ENCODE measurements around the gene CORIN.
A peak's percentile ranks its signal among the peaks of the same experiment; 100 is the strongest.
"Not testable (repeated sequence)": the region's sequence is repeated elsewhere in the genome, so short reads cannot be mapped to it uniquely, and the experiment has no call there.

Gene CORIN

GRCh38 chr4:47785153-47785552 lies 52.7 kb downstream of the CORIN start:
- no peaks in the 10 kb centered on the region for H3K9me3 Mint-ChIP-seq
- no peaks in the 10 kb centered on the region for H3K27me3 Mint-ChIP-seq (ENCODE audit: low read depth, poor library complexity)
- H3K36me3 Mint-ChIP-seq (ENCODE audit: low read depth) = no peaks in the 10 kb centered on the region
- H3K27ac Mint-ChIP-seq = no peak overlapping the region
- no peak for DNase-seq
- H3K4me3 Mint-ChIP-seq = no peak overlapping the region
- no peak for TF ChIP-seq CTCF (IDR thresholded peaks at IDR 0.05)
- peaks cover 11% of the 10 kb centered on the region for H3K4me1 Mint-ChIP-seq

DNA sequence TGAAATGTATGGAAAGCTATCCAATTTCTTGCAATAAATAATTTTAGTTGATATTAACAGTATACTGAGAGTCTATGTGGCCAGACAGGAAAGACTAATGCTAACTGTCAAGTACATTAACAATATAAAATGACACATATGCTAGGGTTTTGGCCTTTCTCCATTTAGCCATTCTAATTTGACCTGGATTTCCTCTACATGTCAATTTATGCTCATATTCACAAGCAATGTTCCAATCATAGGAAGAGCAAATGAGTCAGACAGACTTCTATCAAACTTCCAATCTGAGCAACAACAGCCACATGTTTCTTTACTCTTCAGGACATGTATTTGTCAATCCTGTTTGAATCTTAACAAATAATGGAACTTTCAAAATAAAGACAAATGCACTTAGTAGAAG lies 53.6 kb downstream of the CORIN start:
- no peak for DNase-seq
- Mint-ChIP-seq H3K4me3 (no peak overlapping the region), H3K27me3 (ENCODE audit: low read depth, poor library complexity) (no peaks in the 10 kb centered on the region), H3K36me3 (ENCODE audit: low read depth) (no peaks in the 10 kb centered on the region), H3K9me3 (no peaks in the 10 kb centered on the region), H3K27ac (no peak overlapping the region), H3K4me1 (peaks cover 11% of the 10 kb centered on the region)
- TF ChIP-seq CTCF (IDR thresholded peaks at IDR 0.05) = no peak

GRCh38 chr4:47776353-47776752 lies 61.5 kb downstream of the CORIN start:
- Mint-ChIP-seq H3K27ac (no peak overlapping the region), H3K36me3 (ENCODE audit: low read depth) (no peaks in the 10 kb centered on the region), H3K4me1 (peaks cover 7% of the 10 kb centered on the region)

DNA sequence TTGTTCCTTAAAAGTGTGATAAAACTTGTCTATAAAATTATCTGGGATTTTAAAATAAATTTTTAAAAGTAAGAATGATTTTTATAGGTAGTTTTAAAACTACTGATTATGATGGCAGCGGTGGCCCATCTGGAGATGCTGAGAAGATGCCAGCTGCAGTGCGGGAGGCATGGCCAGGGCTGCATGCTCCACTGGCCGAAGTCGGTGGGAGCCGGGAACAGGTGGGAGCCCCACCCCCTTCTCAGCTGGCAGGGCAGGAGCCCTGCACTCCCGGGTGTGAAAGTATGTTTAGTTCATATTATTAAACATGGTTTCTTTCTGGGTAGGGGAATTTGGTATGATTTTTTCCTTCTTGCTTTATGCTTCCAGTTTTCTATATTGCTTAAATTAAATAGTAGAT lies 63.8 kb downstream of the CORIN start:
- peak; percentile 16 for DNase-seq
- Mint-ChIP-seq H3K4me3 (no peak overlapping the region), H3K27ac (no peak overlapping the region), H3K4me1 (peaks cover 7% of the 10 kb centered on the region), H3K27me3 (ENCODE audit: low read depth, poor library complexity) (peaks cover 2% of the 10 kb centered on the region), H3K9me3 (peaks cover 6% of the 10 kb centered on the region), H3K36me3 (ENCODE audit: low read depth) (no peaks in the 10 kb centered on the region)
- no peak for TF ChIP-seq CTCF (IDR thresholded peaks at IDR 0.05)

More at GRCh38 chr4:47776353-47776752, 61.5 kb downstream of the CORIN start:
- Mint-ChIP-seq H3K4me3 (no peak overlapping the region), H3K9me3 (no peaks in the 10 kb centered on the region), H3K27me3 (ENCODE audit: low read depth, poor library complexity) (peaks cover 2% of the 10 kb centered on the region)
- no peak for DNase-seq
- TF ChIP-seq CTCF (IDR thresholded peaks at IDR 0.05) = no peak

DNA sequence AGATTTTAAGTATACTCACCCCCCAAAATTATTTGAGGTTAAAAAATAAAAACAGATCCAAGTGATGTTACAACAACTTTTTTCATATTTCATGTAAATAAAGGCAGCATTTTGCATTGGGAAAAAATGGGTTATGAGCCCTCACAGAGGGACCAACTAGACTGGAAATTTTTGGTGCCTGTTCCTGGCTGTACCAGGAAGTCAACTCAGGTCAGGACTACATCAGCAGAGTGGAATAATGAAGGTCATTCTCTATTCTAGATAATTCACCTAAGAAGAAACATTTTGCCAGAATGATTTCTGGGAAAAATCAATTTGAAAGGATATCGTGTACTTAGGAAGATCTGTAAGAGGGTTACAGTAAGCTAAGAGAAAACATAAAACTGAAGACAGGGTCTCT lies 66.8 kb downstream of the CORIN start:
- no peak for TF ChIP-seq CTCF (IDR thresholded peaks at IDR 0.05)
- Mint-ChIP-seq H3K27ac (no peak overlapping the region), H3K4me3 (no peak overlapping the region), H3K27me3 (ENCODE audit: low read depth, poor library complexity) (peaks cover 7% of the 10 kb centered on the region), H3K9me3 (peaks cover 6% of the 10 kb centered on the region), H3K36me3 (ENCODE audit: low read depth) (no peaks in the 10 kb centered on the region), H3K4me1 (peaks cover 7% of the 10 kb centered on the region)
- no peak for DNase-seq

DNA sequence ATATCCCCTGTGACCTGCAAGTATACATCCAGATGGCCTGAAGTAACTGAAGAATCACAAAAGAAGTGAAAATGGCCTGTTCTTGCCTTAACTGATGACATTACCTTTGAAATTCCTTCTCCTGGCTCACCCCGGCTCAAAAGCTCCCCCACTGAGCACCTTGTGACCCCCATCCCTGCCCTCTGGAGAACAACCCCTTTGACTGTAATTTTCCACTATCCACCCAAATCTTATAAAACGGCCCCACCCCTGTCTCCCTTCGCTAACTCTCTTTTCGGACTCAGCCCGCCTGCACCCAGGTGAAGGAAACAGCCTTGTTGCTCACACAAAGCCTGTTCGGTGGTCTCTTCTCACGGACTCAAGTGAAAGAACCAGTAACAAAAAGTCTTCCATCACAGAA lies 69.9 kb downstream of the CORIN start:
- not testable (repeated sequence) for H3K36me3 Mint-ChIP-seq (ENCODE audit: low read depth); DNase-seq; H3K27me3 Mint-ChIP-seq (ENCODE audit: low read depth, poor library complexity); H3K9me3 Mint-ChIP-seq; H3K4me3 Mint-ChIP-seq; H3K4me1 Mint-ChIP-seq
- H3K27ac Mint-ChIP-seq = peak overlapping the region; percentile 6

All from nephron progenitor cell (in vitro differentiated cells).